HEK293 (cell line): ENCODE data around the gene PRR36.
A peak's percentile ranks its signal among the peaks of the same experiment; 100 is the strongest.

Experiments used
- EGR2 ChIP-seq: fragments of 450-650 bp; formaldehyde crosslinking; IDR thresholded peaks from 2 replicates; pipeline ENCODE4 v1.5.1; 2016; ENCODE audit warnings: low read depth, missing biosample characterization, missing genetic modification characterization
- GLI2 ChIP-seq: fragments of 450-650 bp; formaldehyde crosslinking; IDR thresholded peaks from 2 replicates; pipeline ENCODE4; 2017; ENCODE audit warnings: missing biosample characterization, missing genetic modification characterization, low read depth, borderline replicate concordance
- GLIS2 ChIP-seq: fragments of 450-650 bp; formaldehyde crosslinking; IDR thresholded peaks from 2 replicates; pipeline ENCODE4 v1.5.1; 2016; ENCODE audit warnings: missing biosample characterization, missing genetic modification characterization
- KLF1 ChIP-seq: fragments of 450-650 bp; formaldehyde crosslinking; IDR thresholded peaks from 2 replicates; pipeline ENCODE4 v1.5.1; 2016; ENCODE audit warnings: missing biosample characterization, missing genetic modification characterization
- KLF10 ChIP-seq: fragments of 450-650 bp; IDR thresholded peaks from 2 replicates; pipeline ENCODE4 v1.5.1; 2018; ENCODE audit warnings: missing biosample characterization, mild to moderate bottlenecking, missing genetic modification characterization
- KLF9 ChIP-seq: fragments of 450-650 bp; formaldehyde crosslinking; IDR thresholded peaks from 2 replicates; pipeline ENCODE4 v1.5.1; 2016; ENCODE audit warnings: missing biosample characterization, missing genetic modification characterization, low read depth
- PBX3 ChIP-seq: sonication (generic); formaldehyde crosslinking; IDR thresholded peaks from 2 replicates; pipeline ENCODE4 v1.8.1; 2022; ENCODE audit warnings: mild to moderate bottlenecking, moderate library complexity, missing genetic modification reagents
- PRDM10 ChIP-seq: fragments of 450-650 bp; formaldehyde crosslinking; IDR thresholded peaks from 2 replicates; pipeline ENCODE4 v1.5.1; 2016; ENCODE audit warnings: missing biosample characterization, missing genetic modification characterization
- SP2 ChIP-seq: fragments of 450-650 bp; formaldehyde crosslinking; IDR thresholded peaks from 2 replicates; pipeline ENCODE4 v1.5.1; 2016; ENCODE audit warnings: missing biosample characterization, missing genetic modification characterization
- SP7 ChIP-seq: fragments of 450-650 bp; formaldehyde crosslinking; IDR thresholded peaks from 2 replicates; pipeline ENCODE4 v1.5.1; 2016; ENCODE audit warnings: missing biosample characterization, missing genetic modification characterization
- TRIM28 ChIP-seq: IDR thresholded peaks from 2 replicates; pipeline ENCODE4 v1.6.1; 2011; ENCODE audit warnings: low read length, control low read depth, borderline replicate concordance
- WT1 ChIP-seq: fragments of 450-650 bp; formaldehyde crosslinking; IDR thresholded peaks from 2 replicates; pipeline ENCODE4 v1.5.1; 2016; ENCODE audit warnings: missing biosample characterization, missing genetic modification characterization
- ZBTB8A ChIP-seq: fragments of 450-650 bp; formaldehyde crosslinking; IDR thresholded peaks from 2 replicates; pipeline ENCODE4 v1.5.1; 2016; ENCODE audit warnings: missing biosample characterization, missing genetic modification characterization
- ZFP69B ChIP-seq: fragments of 450-650 bp; formaldehyde crosslinking; IDR thresholded peaks from 2 replicates; pipeline ENCODE4 v1.5.1; 2016; ENCODE audit warnings: missing biosample characterization, missing genetic modification characterization
- ZIC2 ChIP-seq: fragments of 450-650 bp; formaldehyde crosslinking; IDR thresholded peaks from 2 replicates; pipeline ENCODE4 v1.5.1; 2016; ENCODE audit warnings: missing biosample characterization, missing genetic modification characterization
- ZNF140 ChIP-seq: fragments of 450-650 bp; formaldehyde crosslinking; IDR thresholded peaks from 2 replicates; pipeline ENCODE4 v1.5.1; 2016; ENCODE audit warnings: missing biosample characterization, missing genetic modification characterization
- ZNF169 ChIP-seq: fragments of 450-650 bp; formaldehyde crosslinking; IDR thresholded peaks from 2 replicates; pipeline ENCODE4 v1.5.1; 2016; ENCODE audit warnings: missing biosample characterization, missing genetic modification characterization
- ZNF18 ChIP-seq: fragments of 450-650 bp; formaldehyde crosslinking; IDR thresholded peaks from 2 replicates; pipeline ENCODE4 v1.5.1; 2016; ENCODE audit warnings: missing biosample characterization, missing genetic modification characterization
- ZNF202 ChIP-seq: fragments of 450-650 bp; formaldehyde crosslinking; IDR thresholded peaks from 2 replicates; pipeline ENCODE4 v1.5.1; 2016; ENCODE audit warnings: missing biosample characterization, missing genetic modification characterization, borderline replicate concordance
- ZNF211 ChIP-seq: fragments of 450-650 bp; formaldehyde crosslinking; IDR thresholded peaks from 2 replicates; pipeline ENCODE4 v1.5.1; 2016; ENCODE audit warnings: low read depth, missing biosample characterization, missing genetic modification characterization
- ZNF223 ChIP-seq: fragments of 450-650 bp; formaldehyde crosslinking; IDR thresholded peaks from 2 replicates; pipeline ENCODE4 v1.5.1; 2016; ENCODE audit warnings: missing biosample characterization, missing genetic modification characterization
- ZNF248 ChIP-seq: fragments of 450-650 bp; formaldehyde crosslinking; IDR thresholded peaks from 2 replicates; pipeline ENCODE4 v1.5.1; 2017; ENCODE audit warnings: missing biosample characterization, missing genetic modification characterization
- ZNF302 ChIP-seq: fragments of 450-650 bp; formaldehyde crosslinking; IDR thresholded peaks from 2 replicates; pipeline ENCODE4 v1.5.1; 2016; ENCODE audit warnings: missing biosample characterization, missing genetic modification characterization, low read depth
- ZNF426 ChIP-seq: fragments of 450-650 bp; formaldehyde crosslinking; IDR thresholded peaks from 2 replicates; pipeline ENCODE4 v1.5.1; 2017; ENCODE audit warnings: missing biosample characterization, missing genetic modification characterization, mild to moderate bottlenecking, inconsistent platforms, moderate library complexity
- ZNF48 ChIP-seq: fragments of 450-650 bp; formaldehyde crosslinking; IDR thresholded peaks from 2 replicates; pipeline ENCODE4 v1.5.1; 2016; ENCODE audit warnings: missing biosample characterization, missing genetic modification characterization
- ZNF521 ChIP-seq: fragments of 450-650 bp; formaldehyde crosslinking; IDR thresholded peaks from 2 replicates; pipeline ENCODE4 v1.5.1; 2017; ENCODE audit warnings: missing biosample characterization, mild to moderate bottlenecking, missing genetic modification characterization
- ZNF629 ChIP-seq: fragments of 450-650 bp; formaldehyde crosslinking; IDR thresholded peaks from 2 replicates; pipeline ENCODE4 v1.5.1; 2017; ENCODE audit warnings: missing biosample characterization, missing genetic modification characterization
- ZNF768 ChIP-seq: fragments of 450-650 bp; formaldehyde crosslinking; IDR thresholded peaks from 2 replicates; pipeline ENCODE4 v1.5.1; 2018; ENCODE audit warnings: missing biosample characterization, mild to moderate bottlenecking, missing genetic modification characterization
- ZSCAN23 ChIP-seq: fragments of 450-650 bp; formaldehyde crosslinking; IDR thresholded peaks from 2 replicates; pipeline ENCODE4 v1.5.1; 2016; ENCODE audit warnings: missing biosample characterization, missing genetic modification characterization
- ZSCAN5A ChIP-seq: fragments of 450-650 bp; formaldehyde crosslinking; IDR thresholded peaks from 2 replicates; pipeline ENCODE4 v1.5.1; 2016; ENCODE audit warnings: missing biosample characterization, missing genetic modification characterization
- TF ChIP-seq, protein P1 (sequence below): fragments of 450-650 bp; formaldehyde crosslinking; IDR thresholded peaks from 2 replicates; pipeline ENCODE4 v1.5.1; 2017; ENCODE audit warnings: missing biosample characterization, missing genetic modification characterization

PRR36 gene

GRCh38 chr19:7868671-7869452, 5.3 kb downstream of the PRR36 start (continued):
- TF ChIP-seq, protein P1, sequence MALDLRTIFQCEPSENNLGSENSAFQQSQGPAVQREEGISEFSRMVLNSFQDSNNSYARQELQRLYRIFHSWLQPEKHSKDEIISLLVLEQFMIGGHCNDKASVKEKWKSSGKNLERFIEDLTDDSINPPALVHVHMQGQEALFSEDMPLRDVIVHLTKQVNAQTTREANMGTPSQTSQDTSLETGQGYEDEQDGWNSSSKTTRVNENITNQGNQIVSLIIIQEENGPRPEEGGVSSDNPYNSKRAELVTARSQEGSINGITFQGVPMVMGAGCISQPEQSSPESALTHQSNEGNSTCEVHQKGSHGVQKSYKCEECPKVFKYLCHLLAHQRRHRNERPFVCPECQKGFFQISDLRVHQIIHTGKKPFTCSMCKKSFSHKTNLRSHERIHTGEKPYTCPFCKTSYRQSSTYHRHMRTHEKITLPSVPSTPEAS (tag by site-specific recombination) = no peak
- TF ChIP-seq GLI2 (tag by site-specific recombination) = no peak
- peak; percentile 84 for TF ChIP-seq KLF1 (tag by site-specific recombination)
- peak; percentile 87 for TF ChIP-seq ZIC2 (tag by site-specific recombination)
- TF ChIP-seq KLF10 (tag by site-specific recombination) = peak; percentile 71
- no peak for TF ChIP-seq ZNF426 (tag by site-specific recombination)
- no peak for TF ChIP-seq ZNF18
- peak; percentile 83 for TF ChIP-seq KLF9 (tag by site-specific recombination)
- no peak for TF ChIP-seq ZNF202 (tag by site-specific recombination)
- TF ChIP-seq ZBTB8A (tag by site-specific recombination) = peak; percentile 47
- peak; percentile 81 for TF ChIP-seq ZNF629
- TF ChIP-seq PBX3 (CRISPR knock-in tag) = peak; percentile 95
- TF ChIP-seq ZNF169 (tag by site-specific recombination) = no peak
- no peak for TF ChIP-seq ZNF302 (tag by site-specific recombination)
- TF ChIP-seq ZNF211 = no peak
- TF ChIP-seq ZNF140 (tag by site-specific recombination) = no peak
- TF ChIP-seq ZNF48 (tag by site-specific recombination) = no peak
- TF ChIP-seq ZNF521 (tag by site-specific recombination) = no peak
- peak; percentile 13; the same call in 1 of the 2 replicates for TF ChIP-seq TRIM28
- no peak for TF ChIP-seq ZNF248 (tag by site-specific recombination)
- TF ChIP-seq SP7 (tag by site-specific recombination) = peak; percentile 65
- no peak for TF ChIP-seq WT1 (tag by site-specific recombination)
- no peak for TF ChIP-seq ZNF223 (tag by site-specific recombination)
- peak; percentile 67; the same call in 1 of the 2 replicates for TF ChIP-seq GLIS2 (tag by site-specific recombination)
- peak; percentile 86 for TF ChIP-seq PRDM10
- peak; percentile 23; the same call in 1 of the 2 replicates for TF ChIP-seq ZSCAN5A (tag by site-specific recombination)
- TF ChIP-seq SP2 (tag by site-specific recombination) = peak; percentile 83
- TF ChIP-seq ZNF768 (tag by site-specific recombination) = no peak
- TF ChIP-seq ZSCAN23 (tag by site-specific recombination) = no peak
- no peak for TF ChIP-seq ZFP69B (tag by site-specific recombination)
- peak; percentile 23; the same call in 1 of the 2 replicates for TF ChIP-seq EGR2 (tag by site-specific recombination)
